CD4-positive, alpha-beta T cell (primary cell): ENCODE data around the gene RPL34. TPM values are rescaled to one million over a fixed set of nuclear protein-coding genes. Genes with fewer than 3 reads are reported as not detected.
"Not testable (repeated sequence)": the region's sequence is repeated elsewhere in the genome, so short reads cannot be mapped to it uniquely, and the experiment has no call there.

ENCODE experiments used
- ATAC-seq: fragments of 200-7000 bp; cut with Tn5 transposase; one replicate; pipeline ENCODE4 v1.10.0; 2022; ENCODE audit warnings: mild to moderate bottlenecking; ENCODE audit not compliant: poor library complexity
- CTCF ChIA-PET: fragments of 350-600 bp; sonication (Branson Sonifier 250); formaldehyde crosslinking; loops from one replicate; lab custom pipeline; 2021; ENCODE audit warnings: antibody characterized with exemption, inconsistent platforms; lab: Charles Lee
- POLR2A ChIA-PET: fragments of 350-600 bp; sonication (Branson Sonifier 250); formaldehyde crosslinking; loops from one replicate; lab custom pipeline; 2021; ENCODE audit warnings: antibody characterized with exemption, inconsistent platforms; lab: Charles Lee
- DNase-seq, 14 experiments: peaks; one replicate each; pipeline ENCODE4 v3.0.0-alpha.2; 2013 to 2020; ENCODE audit warnings: mixed read lengths in 2 of 14
- H3K27ac ChIP-seq, 2 donors: one replicate each; pipeline versions ENCODE4 v1.5.1 to v1.7.0; 2013; ENCODE audit warnings: low read length in 2 of 2, low read depth in 1 of 2, mild to moderate bottlenecking in 1 of 2
- H3K27me3 ChIP-seq, 2 experiments: 1 replicate in 1 of 2; 2 replicates in 1 of 2; pipeline versions ENCODE4 v1.6.1 to v1.7.0; 2013; ENCODE audit warnings: low read length in 2 of 2, control low read depth in 1 of 2, mild to moderate bottlenecking in 1 of 2, moderate library complexity in 1 of 2; ENCODE audit not compliant: insufficient read depth in 2 of 2, control insufficient read depth in 1 of 2
- H3K36me3 ChIP-seq: one replicate; pipeline ENCODE4 v1.6.1; 2013; ENCODE audit warnings: low read length, control low read depth; ENCODE audit not compliant: insufficient read depth
- H3K4me1 ChIP-seq: one replicate; pipeline ENCODE4 v1.6.1; 2013; ENCODE audit warnings: low read length, control low read depth; ENCODE audit not compliant: insufficient read depth
- H3K4me3 ChIP-seq: one replicate; pipeline ENCODE4 v1.5.1; 2013; ENCODE audit warnings: mild to moderate bottlenecking, low read length, moderate library complexity
- H3K9me3 ChIP-seq, 2 experiments: 1 replicate in 1 of 2; 2 replicates in 1 of 2; pipeline versions ENCODE4 v1.6.1 to v1.7.0; 2013; ENCODE audit warnings: low read length in 2 of 2, mild to moderate bottlenecking in 2 of 2, control low read depth in 1 of 2, moderate library complexity in 1 of 2; ENCODE audit not compliant: control insufficient read depth in 1 of 2, insufficient read depth in 1 of 2
- H3K27ac Mint-ChIP-seq: one replicate; pipeline ENCODE4 v1.8.0; 2020; ENCODE audit warnings: mixed read lengths
- H3K27me3 Mint-ChIP-seq: one replicate; pipeline ENCODE4 v1.8.0; 2021; ENCODE audit warnings: mixed read lengths
- H3K36me3 Mint-ChIP-seq: one replicate; pipeline ENCODE4 v1.8.0; 2021; ENCODE audit warnings: low read depth, mixed read lengths
- H3K4me1 Mint-ChIP-seq: one replicate; pipeline ENCODE4 v1.8.0; 2021; ENCODE audit warnings: low read depth, mixed read lengths
- H3K4me3 Mint-ChIP-seq: one replicate; pipeline ENCODE4 v1.8.0; 2020; ENCODE audit warnings: mild to moderate bottlenecking, mixed read lengths
- H3K9me3 Mint-ChIP-seq: one replicate; pipeline ENCODE4 v1.8.0; 2020; ENCODE audit warnings: mixed read lengths
- intact Hi-C, 2 experiments: fragments of 100-400 bp; cut with DNase I in 1 of 2; cut with micrococcal nuclease in 1 of 2; formaldehyde crosslinking; loops; one replicate each; pipeline versions ENCODE4 v1.15.1 to v1.9.0; 2023 to 2025; cut with DNase I, micrococcal nuclease
- total RNA-seq, 174 experiments: library from RNA in 2 of 174; stranded (reverse) in 2 of 174; gene quantifications; one replicate each; pipeline ENCODE4 v1.2.3 and lab custom pipeline; 2021 to 2026
- TF ChIP-seq, protein P1 (sequence below): fragments of 200-600 bp; IDR thresholded peaks from one replicate; pipeline ENCODE4 v1.8.0; 2022; ENCODE audit warnings: antibody characterized with exemption, mild to moderate bottlenecking

Gene RPL34
- total RNA-seq, 2 experiments from 2014 or later = 3,283 to 3,551 TPM

DNA sequence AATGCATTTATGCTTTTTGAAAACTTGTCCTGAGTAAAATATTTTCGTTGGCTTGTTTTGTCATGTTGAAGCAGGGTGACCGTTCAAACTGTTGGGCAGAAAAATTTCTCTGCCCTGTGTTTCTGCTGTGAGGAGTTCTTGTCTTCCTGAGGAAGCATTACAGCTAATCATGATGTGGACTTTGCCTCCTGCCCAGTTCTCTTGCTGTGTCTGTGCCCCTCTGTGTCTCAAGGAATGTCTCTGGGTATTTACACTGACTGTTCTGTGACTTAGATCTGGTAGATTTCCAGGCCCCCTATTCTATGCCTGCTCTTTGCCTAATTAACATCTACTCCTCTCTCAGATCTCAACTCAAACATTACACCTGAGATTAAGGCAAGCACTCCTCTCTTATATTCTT lies 30.4 kb upstream of the RPL34 start:
- DNase-seq (no peak), ATAC-seq (no peak)
- ChIA-PET CTCF (no interaction called here), POLR2A (interaction anchor here (1.0 kb wide), 1 partner anchor 12 kb away, joined by 3 read pairs; no protein-coding TSS in a partner anchor)
- Mint-ChIP-seq H3K4me3 (no peak overlapping the region), H3K27ac (no peak overlapping the region), H3K27me3 (no peaks in the 10 kb centered on the region), H3K9me3 (no peaks in the 10 kb centered on the region), H3K4me1 (peaks cover 4% of the 10 kb centered on the region), H3K36me3 (peaks cover 24% of the 10 kb centered on the region)
- TF ChIP-seq, protein P1, sequence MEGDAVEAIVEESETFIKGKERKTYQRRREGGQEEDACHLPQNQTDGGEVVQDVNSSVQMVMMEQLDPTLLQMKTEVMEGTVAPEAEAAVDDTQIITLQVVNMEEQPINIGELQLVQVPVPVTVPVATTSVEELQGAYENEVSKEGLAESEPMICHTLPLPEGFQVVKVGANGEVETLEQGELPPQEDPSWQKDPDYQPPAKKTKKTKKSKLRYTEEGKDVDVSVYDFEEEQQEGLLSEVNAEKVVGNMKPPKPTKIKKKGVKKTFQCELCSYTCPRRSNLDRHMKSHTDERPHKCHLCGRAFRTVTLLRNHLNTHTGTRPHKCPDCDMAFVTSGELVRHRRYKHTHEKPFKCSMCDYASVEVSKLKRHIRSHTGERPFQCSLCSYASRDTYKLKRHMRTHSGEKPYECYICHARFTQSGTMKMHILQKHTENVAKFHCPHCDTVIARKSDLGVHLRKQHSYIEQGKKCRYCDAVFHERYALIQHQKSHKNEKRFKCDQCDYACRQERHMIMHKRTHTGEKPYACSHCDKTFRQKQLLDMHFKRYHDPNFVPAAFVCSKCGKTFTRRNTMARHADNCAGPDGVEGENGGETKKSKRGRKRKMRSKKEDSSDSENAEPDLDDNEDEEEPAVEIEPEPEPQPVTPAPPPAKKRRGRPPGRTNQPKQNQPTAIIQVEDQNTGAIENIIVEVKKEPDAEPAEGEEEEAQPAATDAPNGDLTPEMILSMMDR = no peak
- Histone ChIP-seq H3K36me3 (no peaks in the 10 kb centered on the region), H3K4me1 (no peaks in the 10 kb centered on the region), H3K27me3 (no peaks in the 10 kb centered on the region), H3K9me3 (no peaks in the 10 kb centered on the region), H3K4me3 (no peak overlapping the region), H3K27ac (no peak overlapping the region)
- intact Hi-C loops = no loop called here

- Histone ChIP-seq H3K27ac (no peak overlapping the region), H3K9me3 (no peaks in the 10 kb centered on the region), H3K4me3 (no peak overlapping the region), H3K4me1 (no peaks in the 10 kb centered on the region), H3K36me3 (no peaks in the 10 kb centered on the region), H3K27me3 (no peaks in the 10 kb centered on the region)
- CTCF ChIA-PET = no interaction called here
- no peak for ATAC-seq
- Mint-ChIP-seq H3K9me3 (no peaks in the 10 kb centered on the region), H3K27me3 (no peaks in the 10 kb centered on the region), H3K36me3 (peaks cover 25% of the 10 kb centered on the region), H3K4me3 (no peak overlapping the region), H3K4me1 (peaks cover 4% of the 10 kb centered on the region), H3K27ac (no peak overlapping the region)
- no peak for DNase-seq
- TF ChIP-seq, protein P1 = no peak
- POLR2A ChIA-PET = no interaction called here
- intact Hi-C loops = no loop called here
Measured at GRCh38 chr4:108590776-108591175, 29.6 kb upstream of the RPL34 start.

DNA sequence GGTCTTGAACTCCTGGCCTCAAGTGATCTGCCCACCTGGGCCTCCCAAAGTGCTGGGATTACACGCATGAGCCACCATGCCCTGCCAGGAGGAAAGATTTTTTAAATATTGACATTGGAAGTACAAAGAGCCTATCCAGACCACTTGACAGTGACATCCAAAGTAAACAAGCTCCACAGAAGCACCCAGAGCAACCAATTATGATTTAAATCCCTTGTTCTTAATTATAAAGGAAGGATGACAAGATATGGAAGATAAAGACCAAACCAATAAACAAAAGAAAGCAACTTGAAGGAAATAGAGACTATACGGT lies 27.7 kb upstream of the RPL34 start:
- no peaks in the 10 kb centered on the region for H3K9me3 Mint-ChIP-seq
- no peaks in the 10 kb centered on the region for H3K4me1 ChIP-seq
- H3K4me3 Mint-ChIP-seq = no peak overlapping the region
- TF ChIP-seq, protein P1 = no peak
- no peak for DNase-seq
- H3K9me3 ChIP-seq = no peaks in the 10 kb centered on the region
- H3K4me1 Mint-ChIP-seq = peaks cover 4% of the 10 kb centered on the region
- peaks cover 31% of the 10 kb centered on the region for H3K36me3 Mint-ChIP-seq
- CTCF ChIA-PET = interaction anchor here (0.6 to 0.7 kb wide), 3 partner anchors 39 to 930 kb away, joined by 3 read pairs; no protein-coding TSS in a partner anchor
- ATAC-seq = no peak
- POLR2A ChIA-PET = interaction anchor here (0.6 to 1.2 kb wide), 2 partner anchors 12 to 101 kb away, joined by 3 to 4 read pairs; no protein-coding TSS in a partner anchor
- H3K27ac Mint-ChIP-seq = no peak overlapping the region
- intact Hi-C loops = no loop called here
- H3K4me3 ChIP-seq = no peak overlapping the region
- H3K27me3 Mint-ChIP-seq = no peaks in the 10 kb centered on the region
- no peaks in the 10 kb centered on the region for H3K36me3 ChIP-seq
- no peak overlapping the region for H3K27ac ChIP-seq
- no peaks in the 10 kb centered on the region for H3K27me3 ChIP-seq

GRCh38 chr4:108594296-108594695 lies 26.1 kb upstream of the RPL34 start:
- H3K9me3 ChIP-seq, H3K36me3 ChIP-seq, H3K27me3 ChIP-seq, H3K27ac ChIP-seq, H3K27me3 Mint-ChIP-seq, H3K4me1 Mint-ChIP-seq, H3K9me3 Mint-ChIP-seq, H3K4me3 ChIP-seq, CTCF ChIA-PET, intact Hi-C loops, H3K27ac Mint-ChIP-seq, POLR2A ChIA-PET, DNase-seq, H3K4me1 ChIP-seq, H3K4me3 Mint-ChIP-seq, ATAC-seq: not testable (repeated sequence)
- peaks cover 38% of the 10 kb centered on the region for H3K36me3 Mint-ChIP-seq
